Suprapubic skin (tissue), 4 donors: ENCODE results near the gene PTPRF. TPM values are rescaled to one million over a fixed set of nuclear protein-coding genes. Genes with fewer than 3 reads are reported as not detected.

ENCODE experiments used
- DNase-seq, 2 donors: peaks; one replicate each; pipeline ENCODE4 v3.0.0-alpha.2; 2019; ENCODE audit warnings: low spot score in 2 of 2
- H3K27ac ChIP-seq: fragments of 200-600 bp; sonication (generic); one replicate; pipeline ENCODE4 v1.5.1; 2019
- H3K27me3 ChIP-seq: fragments of 200-600 bp; sonication (generic); one replicate; pipeline ENCODE4 v1.5.1; 2019
- H3K36me3 ChIP-seq: fragments of 200-600 bp; sonication (generic); one replicate; pipeline ENCODE4 v1.5.1; 2019
- H3K4me1 ChIP-seq: fragments of 200-600 bp; sonication (generic); one replicate; pipeline ENCODE4 v1.5.1; 2019
- H3K4me3 ChIP-seq: fragments of 200-600 bp; sonication (generic); one replicate; pipeline ENCODE4 v1.5.1; 2019; ENCODE audit warnings: mild to moderate bottlenecking
- H3K9me3 ChIP-seq: fragments of 200-600 bp; sonication (generic); one replicate; pipeline ENCODE4 v1.5.1; 2019
- CTCF ChIP-seq, 2 donors: fragments of 200-600 bp in 1 of 2; fragments of 450-650 bp in 1 of 2; sonication (generic) in 1 of 2; IDR thresholded peaks; one replicate each; pipeline ENCODE4 v1.5.1; 2016 to 2019; ENCODE audit warnings: antibody characterized with exemption in 2 of 2, mild to moderate bottlenecking in 1 of 2, moderate library complexity in 1 of 2
- EP300 ChIP-seq: sonication (generic); formaldehyde crosslinking; IDR thresholded peaks from one replicate; pipeline ENCODE4 v1.6.1; 2017; ENCODE audit warnings: antibody characterized with exemption
- POLR2A ChIP-seq, 2 donors: fragments of 450-650 bp; IDR thresholded peaks; one replicate each; pipeline ENCODE4 v1.6.1; 2017; ENCODE audit warnings: antibody characterized with exemption in 2 of 2, mild to moderate bottlenecking in 2 of 2, moderate library complexity in 2 of 2
- POLR2AphosphoS5 ChIP-seq, 3 donors: sonication (generic); formaldehyde crosslinking; IDR thresholded peaks; one replicate each; pipeline ENCODE4 v1.6.1; 2017; ENCODE audit warnings: antibody characterized with exemption in 3 of 3
- WGBS: methylation state at CpG from one replicate; pipeline ENCODE4 v1.1.5; 2018; 5-methylcytosine and 5-hydroxymethylcytosine counted together
- total RNA-seq, 4 donors: library from RNA; depleted of rRNA; stranded (reverse); fragments of >200 nt; gene quantifications; one replicate each; pipeline ENCODE4 v1.1.0, GENCODE V29; 2016

Gene PTPRF
- total RNA-seq, 4 donors from 2014 or later = 209 to 373 (median 289) TPM

- DNase-seq = no peak
- Histone ChIP-seq H3K4me3 (no peak overlapping the region), H3K27me3 (no peaks in the 10 kb centered on the region), H3K4me1 (no peaks in the 10 kb centered on the region), H3K36me3 (peaks cover 85% of the 10 kb centered on the region), H3K9me3 (no peaks in the 10 kb centered on the region), H3K27ac (no peak overlapping the region)
- 81% methylated on average over 17 of the region's 19 CpGs for WGBS
- TF ChIP-seq CTCF (IDR thresholded peaks at IDR 0.05) (no peak), EP300 (no peak), POLR2A (IDR thresholded peaks at IDR 0.05) (no peak), POLR2AphosphoS5 (IDR thresholded peaks at IDR 0.05) (no peak)
These were observed 69.6 kb downstream of the PTPRF start for GRCh38 chr1:43600033-43601020.

- Histone ChIP-seq H3K27me3 (no peaks in the 10 kb centered on the region), H3K27ac (no peak overlapping the region), H3K4me1 (no peaks in the 10 kb centered on the region), H3K4me3 (no peak overlapping the region), H3K9me3 (no peaks in the 10 kb centered on the region), H3K36me3 (peaks cover 92% of the 10 kb centered on the region)
- 65% methylated on average over 4 of the region's 10 CpGs for WGBS
- no peak for DNase-seq
- TF ChIP-seq POLR2A (IDR thresholded peaks at IDR 0.05) = no peak
- no peak for TF ChIP-seq EP300
- TF ChIP-seq CTCF (IDR thresholded peaks at IDR 0.05) = no peak
- no peak for TF ChIP-seq POLR2AphosphoS5 (IDR thresholded peaks at IDR 0.05)
These were observed 72.3 kb downstream of the PTPRF start for GRCh38 chr1:43602990-43603389.

- H3K4me1 ChIP-seq = no peaks in the 10 kb centered on the region
- no peaks in the 10 kb centered on the region for H3K27me3 ChIP-seq
- peaks cover 93% of the 10 kb centered on the region for H3K36me3 ChIP-seq
- H3K4me3 ChIP-seq = no peak overlapping the region
- TF ChIP-seq CTCF (IDR thresholded peaks at IDR 0.05) (no peak), EP300 (no peak), POLR2A (IDR thresholded peaks at IDR 0.05) (no peak), POLR2AphosphoS5 (IDR thresholded peaks at IDR 0.05) (no peak)
- H3K27ac ChIP-seq = no peak overlapping the region
- WGBS = 95% methylated on average over 3 of the region's 5 CpGs
- DNase-seq = no peak
- H3K9me3 ChIP-seq = no peaks in the 10 kb centered on the region
These were observed 73.5 kb downstream of the PTPRF start for GRCh38 chr1:43604192-43604591.

GRCh38 chr1:43605157-43605556 is 74.5 kb downstream of the PTPRF start:
- TF ChIP-seq CTCF (IDR thresholded peaks at IDR 0.05) = no peak
- no peak for TF ChIP-seq EP300
- TF ChIP-seq POLR2AphosphoS5 (IDR thresholded peaks at IDR 0.05) = no peak
- TF ChIP-seq POLR2A (IDR thresholded peaks at IDR 0.05) = no peak
- Histone ChIP-seq H3K36me3 (peaks cover 95% of the 10 kb centered on the region), H3K4me1 (no peaks in the 10 kb centered on the region), H3K27ac (no peak overlapping the region), H3K4me3 (no peak overlapping the region), H3K9me3 (no peaks in the 10 kb centered on the region), H3K27me3 (no peaks in the 10 kb centered on the region)
- 95% methylated on average over 14 of the region's 18 CpGs for WGBS
- DNase-seq = no peak

GRCh38 chr1:43605766-43606165 is 75.1 kb downstream of the PTPRF start:
- peaks cover 93% of the 10 kb centered on the region for H3K36me3 ChIP-seq
- no peak overlapping the region for H3K27ac ChIP-seq
- H3K4me1 ChIP-seq = no peaks in the 10 kb centered on the region
- H3K9me3 ChIP-seq = no peaks in the 10 kb centered on the region
- no peak overlapping the region for H3K4me3 ChIP-seq
- no peak for DNase-seq
- TF ChIP-seq EP300 (no peak), POLR2AphosphoS5 (IDR thresholded peaks at IDR 0.05) (no peak), CTCF (IDR thresholded peaks at IDR 0.05) (no peak), POLR2A (IDR thresholded peaks at IDR 0.05) (no peak)
- H3K27me3 ChIP-seq = no peaks in the 10 kb centered on the region
- 81% methylated on average over 4 of the region's 7 CpGs for WGBS
